Measurements from ENCODE around the gene RUNX3.
A peak's percentile ranks its signal among the peaks of the same experiment; 100 is the strongest.

Gene RUNX3

DNA sequence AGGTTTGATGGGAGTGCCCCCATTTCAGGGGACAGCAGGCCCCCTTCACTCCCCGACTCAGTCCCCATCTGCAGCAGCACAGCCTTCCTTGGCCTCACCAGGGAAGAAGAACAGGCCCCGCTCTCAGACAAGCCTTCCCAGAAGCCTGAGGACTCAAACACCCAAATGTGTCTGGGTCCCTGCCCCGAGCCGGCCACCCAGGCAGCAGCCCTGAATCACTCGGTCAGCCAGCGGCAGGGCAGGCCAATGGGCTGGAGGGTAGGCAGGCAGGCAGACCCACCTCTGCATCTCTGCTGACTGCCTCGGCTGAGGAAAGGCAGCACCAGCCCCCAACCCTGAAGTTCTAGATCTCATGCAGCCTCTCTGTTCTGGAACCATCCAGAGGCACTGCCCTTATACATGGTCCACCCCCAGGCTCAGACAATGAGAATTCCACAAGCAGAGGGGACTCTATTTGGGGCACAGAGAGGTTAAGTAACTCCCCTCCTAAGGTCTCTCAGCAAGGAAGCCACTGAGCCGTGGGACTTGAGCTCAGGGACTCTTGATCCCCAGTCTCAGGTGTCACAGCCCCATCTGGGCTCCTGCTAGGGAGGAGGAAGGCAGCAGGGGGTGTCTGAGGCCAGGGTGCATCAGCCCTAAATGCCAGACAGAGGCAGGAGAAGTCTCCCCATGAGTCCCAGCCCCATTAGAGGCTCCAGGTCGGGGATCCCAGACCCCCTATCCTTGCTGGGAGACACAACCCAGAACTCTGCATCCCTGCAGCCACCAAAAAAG, 33.2 kb upstream of the RUNX3 start:
- Histone ChIP-seq H3K27ac (ENCODE audit: extremely low read depth, low read depth, low read length) (no peak overlapping the region), H3K36me3 (ENCODE audit: control insufficient read depth in 2 of 2, insufficient read depth in 1 of 2, low read length in 2 of 2) (no peaks in the 10 kb centered on the region), H3K4me1 (ENCODE audit: control insufficient read depth, insufficient read depth, low read length) (no peaks in the 10 kb centered on the region), H3K9me3 (ENCODE audit: control insufficient read depth, insufficient read depth, low read depth, low read length) (no peaks in the 10 kb centered on the region), H3K4me3 (ENCODE audit: low read depth, low read length) (no peak overlapping the region)
- CTCF ChIA-PET = interaction anchor here (0.5 to 1.5 kb wide), 3 partner anchors 72 to 1424 kb away, joined by 3 to 7 read pairs (median 4); no protein-coding TSS in a partner anchor
- POLR2A ChIA-PET = no interaction called here
- peak; percentile 33; the same call in 1 of the 2 replicates for TF ChIP-seq ZIC2 (tag by site-specific recombination; IDR thresholded peaks at IDR 0.05)
- peak; percentile 59 for TF ChIP-seq GLIS1 (tag by site-specific recombination; IDR thresholded peaks at IDR 0.05)
- no peak for TF ChIP-seq ZNF184 (tag by site-specific recombination; IDR thresholded peaks at IDR 0.05)

DNA sequence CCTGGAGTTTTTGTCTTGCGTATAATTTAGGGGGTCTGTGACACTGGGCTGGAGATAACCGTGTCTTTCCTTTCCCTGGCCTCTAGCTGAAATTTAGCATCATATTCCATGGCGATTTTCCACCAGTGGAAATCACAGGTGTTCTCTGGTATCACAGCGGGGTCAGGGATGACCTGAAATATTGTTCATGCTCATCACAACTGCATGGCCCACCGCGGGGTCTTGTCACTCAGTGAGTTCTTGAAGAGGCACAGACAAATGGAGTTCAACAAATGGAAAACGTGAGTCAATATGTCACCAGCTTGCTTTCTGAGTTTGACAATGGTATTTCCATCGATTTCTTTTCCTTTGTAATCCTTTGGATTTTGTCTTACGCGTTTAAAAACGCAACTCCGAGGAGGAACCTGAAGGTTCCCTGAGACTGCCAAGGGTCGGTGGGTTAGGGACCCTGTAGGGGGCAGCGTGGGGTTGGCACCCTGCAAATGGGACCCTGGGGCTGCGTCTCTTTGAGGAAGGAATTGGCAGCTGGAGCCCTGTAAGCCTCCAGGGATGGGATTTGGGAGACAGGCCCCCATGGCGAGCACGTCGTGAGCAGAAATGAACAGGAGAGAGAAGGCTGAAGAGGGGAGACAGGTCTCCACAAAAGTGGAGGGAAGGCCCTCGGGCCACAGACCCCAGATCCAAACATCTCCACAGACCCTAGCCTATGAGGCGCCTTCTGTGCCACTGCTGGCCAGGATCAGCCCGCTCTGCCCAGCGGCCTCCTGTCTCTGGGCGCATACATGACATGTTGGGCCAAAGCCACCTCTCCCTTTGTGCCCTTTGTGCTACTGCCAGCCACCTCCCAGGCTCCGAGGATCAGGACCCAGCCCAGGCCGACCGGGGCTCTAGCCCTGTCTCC, 32.1 kb upstream of the RUNX3 start:
- Histone ChIP-seq H3K36me3 (ENCODE audit: control insufficient read depth in 2 of 2, insufficient read depth in 1 of 2, low read length in 2 of 2) (no peaks in the 10 kb centered on the region), H3K27ac (ENCODE audit: extremely low read depth, low read depth, low read length) (no peak overlapping the region), H3K9me3 (ENCODE audit: control insufficient read depth, insufficient read depth, low read depth, low read length) (no peaks in the 10 kb centered on the region), H3K4me3 (ENCODE audit: low read depth, low read length) (no peak overlapping the region), H3K4me1 (ENCODE audit: control insufficient read depth, insufficient read depth, low read length) (no peaks in the 10 kb centered on the region)
- ChIA-PET POLR2A (no interaction called here), CTCF (interaction anchor here (0.5 to 1.5 kb wide), 5 partner anchors 12 to 1422 kb away, joined by 3 to 7 read pairs (median 3); no protein-coding TSS in a partner anchor)
- TF ChIP-seq ZNF558 (tag by site-specific recombination; IDR thresholded peaks at IDR 0.05) = no peak
- no peak for TF ChIP-seq ZNF366 (tag by site-specific recombination; conservative IDR thresholded peaks at IDR 0.05)
- TF ChIP-seq ZBTB8A (tag by site-specific recombination; IDR thresholded peaks at IDR 0.05) = no peak
- TF ChIP-seq ZNF677 (tag by site-specific recombination; IDR thresholded peaks at IDR 0.05) = no peak
- no peak for TF ChIP-seq ZFHX2 (tag by site-specific recombination; conservative IDR thresholded peaks at IDR 0.05)
- no peak for TF ChIP-seq ZNF10 (tag by site-specific recombination; IDR thresholded peaks at IDR 0.05)
- TF ChIP-seq ZNF174 (tag by site-specific recombination; IDR thresholded peaks at IDR 0.05) = no peak
- TF ChIP-seq ZNF121 (tag by site-specific recombination; IDR thresholded peaks at IDR 0.05) = no peak
- TF ChIP-seq ZNF24 (tag by site-specific recombination; IDR thresholded peaks at IDR 0.05) = no peak
- TF ChIP-seq ZNF423 (tag by site-specific recombination; IDR thresholded peaks at IDR 0.05) = no peak
- no peak for TF ChIP-seq ZNF221 (tag by site-specific recombination; IDR thresholded peaks at IDR 0.05; ENCODE audit: borderline replicate concordance)
- no peak for TF ChIP-seq ZNF292 (tag by site-specific recombination; IDR thresholded peaks at IDR 0.05; ENCODE audit: borderline replicate concordance, low read depth)
- TF ChIP-seq TCF7L2 (IDR thresholded peaks at IDR 0.05; ENCODE audit: borderline replicate concordance, low read depth, low read length) = no peak
- no peak for TF ChIP-seq ZNF670 (tag by site-specific recombination; IDR thresholded peaks at IDR 0.05; ENCODE audit: low read depth)
- no peak for TF ChIP-seq ZNF26 (tag by site-specific recombination; IDR thresholded peaks at IDR 0.05)
- TF ChIP-seq ZNF394 (tag by site-specific recombination; IDR thresholded peaks at IDR 0.05; ENCODE audit: borderline replicate concordance) = no peak

DNA sequence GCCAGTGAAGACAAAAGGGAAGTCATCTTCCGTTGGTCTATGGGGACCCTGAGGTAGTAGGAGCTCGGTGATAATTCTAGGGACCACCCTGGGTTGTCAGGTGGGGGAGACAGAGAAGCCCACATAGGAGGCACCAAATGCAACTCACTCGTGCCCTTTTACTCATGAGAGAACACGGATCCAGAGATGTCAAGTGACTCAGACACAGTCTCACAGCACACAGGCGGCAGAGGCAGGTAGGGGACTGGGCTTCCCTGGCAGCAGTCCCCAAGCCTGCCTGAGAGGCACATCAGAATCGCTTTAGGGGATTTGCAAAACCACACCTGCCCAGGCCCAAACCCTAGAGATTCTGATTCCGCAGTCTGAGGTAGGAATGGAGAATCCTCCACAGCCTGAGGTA, 31.3 kb upstream of the RUNX3 start:
- Histone ChIP-seq H3K4me3 (ENCODE audit: low read depth, low read length) (no peak overlapping the region), H3K4me1 (ENCODE audit: control insufficient read depth, insufficient read depth, low read length) (no peaks in the 10 kb centered on the region), H3K27ac (ENCODE audit: extremely low read depth, low read depth, low read length) (no peak overlapping the region), H3K36me3 (ENCODE audit: control insufficient read depth in 2 of 2, insufficient read depth in 1 of 2, low read length in 2 of 2) (no peaks in the 10 kb centered on the region), H3K9me3 (ENCODE audit: control insufficient read depth, insufficient read depth, low read depth, low read length) (no peaks in the 10 kb centered on the region)
- CTCF ChIA-PET = no interaction called here
- POLR2A ChIA-PET = no interaction called here
- TF ChIP-seq, protein P1, sequence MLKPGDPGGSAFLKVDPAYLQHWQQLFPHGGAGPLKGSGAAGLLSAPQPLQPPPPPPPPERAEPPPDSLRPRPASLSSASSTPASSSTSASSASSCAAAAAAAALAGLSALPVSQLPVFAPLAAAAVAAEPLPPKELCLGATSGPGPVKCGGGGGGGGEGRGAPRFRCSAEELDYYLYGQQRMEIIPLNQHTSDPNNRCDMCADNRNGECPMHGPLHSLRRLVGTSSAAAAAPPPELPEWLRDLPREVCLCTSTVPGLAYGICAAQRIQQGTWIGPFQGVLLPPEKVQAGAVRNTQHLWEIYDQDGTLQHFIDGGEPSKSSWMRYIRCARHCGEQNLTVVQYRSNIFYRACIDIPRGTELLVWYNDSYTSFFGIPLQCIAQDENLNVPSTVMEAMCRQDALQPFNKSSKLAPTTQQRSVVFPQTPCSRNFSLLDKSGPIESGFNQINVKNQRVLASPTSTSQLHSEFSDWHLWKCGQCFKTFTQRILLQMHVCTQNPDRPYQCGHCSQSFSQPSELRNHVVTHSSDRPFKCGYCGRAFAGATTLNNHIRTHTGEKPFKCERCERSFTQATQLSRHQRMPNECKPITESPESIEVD (tag by site-specific recombination; IDR thresholded peaks at IDR 0.05) = no peak
- TF ChIP-seq, protein P2, sequence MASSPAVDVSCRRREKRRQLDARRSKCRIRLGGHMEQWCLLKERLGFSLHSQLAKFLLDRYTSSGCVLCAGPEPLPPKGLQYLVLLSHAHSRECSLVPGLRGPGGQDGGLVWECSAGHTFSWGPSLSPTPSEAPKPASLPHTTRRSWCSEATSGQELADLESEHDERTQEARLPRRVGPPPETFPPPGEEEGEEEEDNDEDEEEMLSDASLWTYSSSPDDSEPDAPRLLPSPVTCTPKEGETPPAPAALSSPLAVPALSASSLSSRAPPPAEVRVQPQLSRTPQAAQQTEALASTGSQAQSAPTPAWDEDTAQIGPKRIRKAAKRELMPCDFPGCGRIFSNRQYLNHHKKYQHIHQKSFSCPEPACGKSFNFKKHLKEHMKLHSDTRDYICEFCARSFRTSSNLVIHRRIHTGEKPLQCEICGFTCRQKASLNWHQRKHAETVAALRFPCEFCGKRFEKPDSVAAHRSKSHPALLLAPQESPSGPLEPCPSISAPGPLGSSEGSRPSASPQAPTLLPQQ (tag by site-specific recombination; IDR thresholded peaks at IDR 0.05) = no peak
- TF ChIP-seq BCL11B (tag by site-specific recombination; IDR thresholded peaks at IDR 0.05; ENCODE audit: low read depth) (no peak), ZNF155 (tag by site-specific recombination; IDR thresholded peaks at IDR 0.05) (no peak), ZNF114 (tag by site-specific recombination; IDR thresholded peaks at IDR 0.05) (no peak), FEZF1 (tag by site-specific recombination; IDR thresholded peaks at IDR 0.05) (no peak), ZNF664 (tag by site-specific recombination; IDR thresholded peaks at IDR 0.05) (no peak), ZNF266 (tag by site-specific recombination; IDR thresholded peaks at IDR 0.05; ENCODE audit: low read depth) (no peak)

Data from HEK293 (cell line).